A549 (cell line): ENCODE data around the gene CCDC30. TPM values are rescaled to one million over a fixed set of nuclear protein-coding genes. Genes with fewer than 3 reads are reported as not detected.

ENCODE experiments used
- ATAC-seq, 2 experiments: fragments of 200-7000 bp in 1 of 2; fragments of >200 bp in 1 of 2; cut with Nextera tagmentation in 1 of 2; cut with Tn5 transposase in 1 of 2; 3 replicates each; pipeline versions ENCODE4 v1.8.0 to v1.9.1; 2018 to 2020; ENCODE audit warnings: mild to moderate bottlenecking in 1 of 2, moderate library complexity in 1 of 2
- CTCF ChIA-PET: fragments of 300-600 bp; sonication (Branson Sonifier 250); formaldehyde crosslinking; extraction: SDS; loops from one replicate; lab custom pipeline; 2021; ENCODE audit warnings: antibody characterized with exemption, inconsistent platforms; lab: Yijun Ruan, JAX
- POLR2A ChIA-PET: fragments of 350-600 bp; formaldehyde crosslinking; extraction: SDS; loops from one replicate; lab custom pipeline; 2021; ENCODE audit warnings: antibody characterized with exemption, inconsistent platforms; lab: Yijun Ruan, JAX
- DNase-seq, 2 experiments: peaks; one replicate each; pipeline versions ENCODE4 v3.0.0 to v3.0.0-alpha.2; 2011 to 2016; ENCODE audit warnings: low read depth in 1 of 2, low spot score in 1 of 2
- FAIRE-seq: peaks from 2 replicates; lab custom pipeline; 2011; peaks lifted over from hg19 to GRCh38; lab: Jason Lieb, UNC
- H3K27ac ChIP-seq, 2 experiments: fragments of >200 bp; sonication (Bioruptor Twin); formaldehyde crosslinking; 3 replicates each; pipeline ENCODE4 v1.5.1; 2016 to 2017
- H3K4me1 ChIP-seq: fragments of >200 bp; sonication (Bioruptor Twin); formaldehyde crosslinking; 3 replicates; pipeline ENCODE4 v1.6.1; 2016
- H3K4me2 ChIP-seq: fragments of >200 bp; sonication (Bioruptor Twin); formaldehyde crosslinking; 3 replicates; pipeline ENCODE4 v1.6.1; 2016
- H3K4me3 ChIP-seq: fragments of >200 bp; sonication (Bioruptor Twin); formaldehyde crosslinking; 3 replicates; pipeline ENCODE4 v1.5.1; 2016
- H3K9me3 ChIP-seq: fragments of >200 bp; sonication (Bioruptor Twin); formaldehyde crosslinking; 3 replicates; pipeline ENCODE4 v1.6.1; 2016
- CBX2 ChIP-seq: fragments of 200-600 bp; sonication (generic); IDR thresholded peaks from 2 replicates; pipeline ENCODE4 v1.6.1; 2016; ENCODE audit warnings: low read depth, mild to moderate bottlenecking, borderline replicate concordance
- EP300 ChIP-seq, 2 experiments: fragments of >200 bp; sonication (Bioruptor Twin); formaldehyde crosslinking; IDR thresholded peaks; 2 replicates in 1 of 2; 3 replicates in 1 of 2; pipeline ENCODE4 v1.6.1; 2016 to 2017
- FOSB ChIP-seq: fragments of 250-450 bp; sonication (Bioruptor Pico); IDR thresholded peaks from 2 replicates; pipeline ENCODE4 v1.5.0; 2020; ENCODE audit warnings: mild to moderate bottlenecking, moderate library complexity
- GATA3 ChIP-seq: IDR thresholded peaks from 2 replicates; pipeline ENCODE4 v1.6.1; 2012; ENCODE audit warnings: borderline replicate concordance
- NFE2L2 ChIP-seq: fragments of 150-350 bp; conservative IDR thresholded peaks from 2 replicates; pipeline ENCODE4 v1.6.1; 2014; ENCODE audit warnings: low read length
- NR3C1 ChIP-seq: fragments of >200 bp; sonication (Bioruptor Twin); formaldehyde crosslinking; IDR thresholded peaks from 3 replicates; pipeline ENCODE4 v1.6.1; 2017
- PHF8 ChIP-seq: fragments of 200-600 bp; sonication (generic); IDR thresholded peaks from 2 replicates; pipeline ENCODE4 v1.6.1; 2016; ENCODE audit warnings: low read depth, mild to moderate bottlenecking, antibody characterized with exemption, moderate library complexity, borderline replicate concordance
- POLR2A ChIP-seq: IDR thresholded peaks from 2 replicates; pipeline ENCODE4 v1.6.1; 2012; ENCODE audit warnings: mild to moderate bottlenecking, low read length
- RARB ChIP-seq: fragments of 250-450 bp; sonication (Bioruptor Pico); IDR thresholded peaks from 2 replicates; pipeline ENCODE4 v1.8.0; 2021; ENCODE audit warnings: mild to moderate bottlenecking, moderate library complexity
- RCOR1 ChIP-seq: fragments of 150-350 bp; IDR thresholded peaks from 2 replicates; pipeline ENCODE4 v1.6.1; 2014; ENCODE audit warnings: antibody characterized with exemption, low read length, low read depth
- RFX5 ChIP-seq: fragments of 450-650 bp; IDR thresholded peaks from 2 replicates; pipeline ENCODE4 v1.7.1; 2014; ENCODE audit warnings: antibody characterized with exemption, mild to moderate bottlenecking, moderate library complexity
- RNF2 ChIP-seq: fragments of 200-600 bp; sonication (generic); IDR thresholded peaks from 2 replicates; pipeline ENCODE4 v1.6.1; 2016; ENCODE audit warnings: low read depth, mild to moderate bottlenecking, antibody characterized with exemption, moderate library complexity, borderline replicate concordance
- SMC3 ChIP-seq: fragments of >200 bp; sonication (Bioruptor Twin); formaldehyde crosslinking; IDR thresholded peaks from 3 replicates; pipeline ENCODE4 v1.6.1; 2018; ENCODE audit warnings: inconsistent platforms
- ZC3H11A ChIP-seq: fragments of 450-650 bp; IDR thresholded peaks from 2 replicates; pipeline ENCODE4 v1.6.1; 2014; ENCODE audit warnings: antibody characterized with exemption, mild to moderate bottlenecking
- ZNF302 ChIP-seq: fragments of 250-450 bp; sonication (Bioruptor Pico); IDR thresholded peaks from 2 replicates; pipeline ENCODE4 v1.9.0; 2021; ENCODE audit warnings: inconsistent platforms, mild to moderate bottlenecking, moderate library complexity
- WGBS: methylation state at CpG from one replicate; pipeline ENCODE4 v1.1.6; 2017; ENCODE audit errors: missing lambda C conversion rate; 5-methylcytosine and 5-hydroxymethylcytosine counted together
- polyA plus RNA-seq, 4 experiments: library from polyadenylated mRNA; depleted of rRNA in 3 of 4; stranded (reverse); fragments of >200 nt; fragmentation: RNase III in 1 of 4; extraction: RNeasy Plus Mini Kit Qiagen cat#74134 plus additional on column Dnase treatment in 1 of 4; gene quantifications; 2 replicates in 3 of 4; 3 replicates in 1 of 4; pipeline ENCODE4 v1.2.3, GENCODE V29; 2011 to 2017
- TF ChIP-seq, protein P1 (sequence below): fragments of 150-350 bp; IDR thresholded peaks from 2 replicates; pipeline ENCODE4 v1.6.1; 2014; ENCODE audit warnings: low read depth, mild to moderate bottlenecking, low read length
- TF ChIP-seq, protein P2 (sequence below): IDR thresholded peaks from 2 replicates; pipeline ENCODE4 v1.6.1; 2012
- TF ChIP-seq, protein P3 (sequence below): fragments of 250-450 bp; sonication (Bioruptor Pico); IDR thresholded peaks from 2 replicates; pipeline ENCODE4 v1.5.0; 2020; ENCODE audit warnings: low read depth, mild to moderate bottlenecking, moderate library complexity
- TF ChIP-seq, protein P4 (sequence below): fragments of >200 bp; sonication (Bioruptor Twin); formaldehyde crosslinking; IDR thresholded peaks from 3 replicates; pipeline ENCODE4 v1.5.1; 2016
- TF ChIP-seq, protein P5 (sequence below): IDR thresholded peaks from 2 replicates; pipeline ENCODE4 v1.6.1; 2012; ENCODE audit warnings: low read depth, borderline replicate concordance
- TF ChIP-seq, protein P6 (sequence below): fragments of 200-600 bp; sonication (generic); IDR thresholded peaks from 2 replicates; pipeline ENCODE4 v1.6.1; 2016; ENCODE audit warnings: antibody characterized with exemption, mild to moderate bottlenecking, moderate library complexity

Gene CCDC30
- polyA plus RNA-seq, 2 of the 4 experiments (the other 2 are of a cell fraction): 0.75 to 1.6 TPM

DNA sequence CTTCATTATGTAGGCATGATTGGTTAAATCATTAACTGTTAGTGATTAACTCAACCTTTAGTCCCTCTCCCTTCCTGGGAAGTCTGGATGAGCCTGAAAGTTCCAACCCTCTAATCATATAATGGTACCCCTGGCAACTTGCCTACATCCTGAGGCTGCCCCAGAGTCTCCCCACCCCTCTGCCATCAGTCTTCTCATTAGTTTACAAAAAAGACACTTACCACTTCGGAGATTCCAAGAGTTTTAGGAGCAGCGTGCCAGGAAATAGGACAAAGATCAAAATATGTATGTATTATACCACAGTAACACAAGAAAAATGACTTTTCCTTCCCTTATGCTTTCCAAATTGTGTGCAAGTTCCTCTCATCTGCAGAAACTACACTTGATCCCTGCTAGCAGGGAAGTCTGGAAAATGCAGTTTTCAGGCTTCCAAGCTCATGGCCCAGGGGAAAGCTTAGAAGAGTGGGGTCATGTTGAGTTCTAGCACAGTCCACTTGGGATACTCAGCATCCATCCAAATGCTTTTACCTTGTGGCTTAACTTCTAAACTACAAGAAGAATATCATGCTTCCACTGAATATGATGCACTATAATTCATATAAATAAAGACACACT lies 130.5 kb downstream of the CCDC30 start:
- DNase-seq (no peak), ATAC-seq (no peak), FAIRE-seq (no peak)
- Histone ChIP-seq H3K9me3 (no peaks in the 10 kb centered on the region), H3K4me3 (no peak overlapping the region), H3K4me2 (no peak overlapping the region), H3K27ac (no peak overlapping the region), H3K4me1 (no peaks in the 10 kb centered on the region)
- ChIA-PET CTCF (no interaction called here), POLR2A (no interaction called here)
- TF ChIP-seq PHF8: no peak
- no peak for TF ChIP-seq NR3C1
- no peak for TF ChIP-seq FOSB (CRISPR knock-in tag)
- no peak for TF ChIP-seq RCOR1
- no peak for TF ChIP-seq SMC3
- TF ChIP-seq, protein P1, sequence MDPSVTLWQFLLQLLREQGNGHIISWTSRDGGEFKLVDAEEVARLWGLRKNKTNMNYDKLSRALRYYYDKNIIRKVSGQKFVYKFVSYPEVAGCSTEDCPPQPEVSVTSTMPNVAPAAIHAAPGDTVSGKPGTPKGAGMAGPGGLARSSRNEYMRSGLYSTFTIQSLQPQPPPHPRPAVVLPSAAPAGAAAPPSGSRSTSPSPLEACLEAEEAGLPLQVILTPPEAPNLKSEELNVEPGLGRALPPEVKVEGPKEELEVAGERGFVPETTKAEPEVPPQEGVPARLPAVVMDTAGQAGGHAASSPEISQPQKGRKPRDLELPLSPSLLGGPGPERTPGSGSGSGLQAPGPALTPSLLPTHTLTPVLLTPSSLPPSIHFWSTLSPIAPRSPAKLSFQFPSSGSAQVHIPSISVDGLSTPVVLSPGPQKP: no peak
- TF ChIP-seq, protein P2, sequence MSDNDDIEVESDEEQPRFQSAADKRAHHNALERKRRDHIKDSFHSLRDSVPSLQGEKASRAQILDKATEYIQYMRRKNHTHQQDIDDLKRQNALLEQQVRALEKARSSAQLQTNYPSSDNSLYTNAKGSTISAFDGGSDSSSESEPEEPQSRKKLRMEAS: no peak
- TF ChIP-seq ZC3H11A: no peak
- TF ChIP-seq CBX2: no peak
- TF ChIP-seq RFX5: no peak
- TF ChIP-seq NFE2L2: no peak
- TF ChIP-seq RNF2: no peak
- no peak for TF ChIP-seq GATA3
- no peak for TF ChIP-seq POLR2A
- TF ChIP-seq, protein P3, sequence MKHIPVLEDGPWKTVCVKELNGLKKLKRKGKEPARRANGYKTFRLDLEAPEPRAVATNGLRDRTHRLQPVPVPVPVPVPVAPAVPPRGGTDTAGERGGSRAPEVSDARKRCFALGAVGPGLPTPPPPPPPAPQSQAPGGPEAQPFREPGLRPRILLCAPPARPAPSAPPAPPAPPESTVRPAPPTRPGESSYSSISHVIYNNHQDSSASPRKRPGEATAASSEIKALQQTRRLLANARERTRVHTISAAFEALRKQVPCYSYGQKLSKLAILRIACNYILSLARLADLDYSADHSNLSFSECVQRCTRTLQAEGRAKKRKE: no peak
- TF ChIP-seq, protein P4, sequence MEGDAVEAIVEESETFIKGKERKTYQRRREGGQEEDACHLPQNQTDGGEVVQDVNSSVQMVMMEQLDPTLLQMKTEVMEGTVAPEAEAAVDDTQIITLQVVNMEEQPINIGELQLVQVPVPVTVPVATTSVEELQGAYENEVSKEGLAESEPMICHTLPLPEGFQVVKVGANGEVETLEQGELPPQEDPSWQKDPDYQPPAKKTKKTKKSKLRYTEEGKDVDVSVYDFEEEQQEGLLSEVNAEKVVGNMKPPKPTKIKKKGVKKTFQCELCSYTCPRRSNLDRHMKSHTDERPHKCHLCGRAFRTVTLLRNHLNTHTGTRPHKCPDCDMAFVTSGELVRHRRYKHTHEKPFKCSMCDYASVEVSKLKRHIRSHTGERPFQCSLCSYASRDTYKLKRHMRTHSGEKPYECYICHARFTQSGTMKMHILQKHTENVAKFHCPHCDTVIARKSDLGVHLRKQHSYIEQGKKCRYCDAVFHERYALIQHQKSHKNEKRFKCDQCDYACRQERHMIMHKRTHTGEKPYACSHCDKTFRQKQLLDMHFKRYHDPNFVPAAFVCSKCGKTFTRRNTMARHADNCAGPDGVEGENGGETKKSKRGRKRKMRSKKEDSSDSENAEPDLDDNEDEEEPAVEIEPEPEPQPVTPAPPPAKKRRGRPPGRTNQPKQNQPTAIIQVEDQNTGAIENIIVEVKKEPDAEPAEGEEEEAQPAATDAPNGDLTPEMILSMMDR: no peak
- 30% methylated on average over 2 of the region's 2 CpGs for WGBS

DNA sequence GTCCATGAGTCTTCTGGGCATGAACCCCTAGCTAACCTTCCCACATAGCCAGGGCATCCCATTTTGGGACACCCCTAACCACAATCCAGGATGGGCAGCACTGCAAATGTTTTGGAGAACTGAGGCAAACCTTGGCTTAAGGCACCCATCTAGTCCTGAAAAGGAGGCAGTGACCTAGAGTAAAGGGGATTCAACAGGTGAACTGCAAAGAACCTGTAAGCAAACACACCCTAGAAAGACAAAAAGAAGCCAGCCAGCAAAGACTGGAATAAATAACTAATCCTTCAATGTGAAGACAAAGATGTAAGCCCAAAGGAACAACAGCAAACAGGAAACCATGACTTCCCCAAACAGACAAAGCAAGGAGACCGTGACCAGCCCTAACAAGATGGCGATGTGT lies 138.4 kb downstream of the CCDC30 start:
- Histone ChIP-seq H3K4me2 (no peak overlapping the region), H3K27ac (no peak overlapping the region), H3K4me3 (no peak overlapping the region), H3K4me1 (no peaks in the 10 kb centered on the region), H3K9me3 (no peaks in the 10 kb centered on the region)
- FAIRE-seq (no peak), DNase-seq (no peak), ATAC-seq (no peak)
- WGBS: 85% methylated on average over 2 of the region's 2 CpGs
- TF ChIP-seq RARB (CRISPR knock-in tag) (no peak), SMC3 (no peak), NR3C1 (no peak), ZNF302 (CRISPR knock-in tag) (no peak), CBX2 (no peak), EP300 (IDR thresholded peaks at IDR 0.05) (no peak)
- TF ChIP-seq, protein P5, sequence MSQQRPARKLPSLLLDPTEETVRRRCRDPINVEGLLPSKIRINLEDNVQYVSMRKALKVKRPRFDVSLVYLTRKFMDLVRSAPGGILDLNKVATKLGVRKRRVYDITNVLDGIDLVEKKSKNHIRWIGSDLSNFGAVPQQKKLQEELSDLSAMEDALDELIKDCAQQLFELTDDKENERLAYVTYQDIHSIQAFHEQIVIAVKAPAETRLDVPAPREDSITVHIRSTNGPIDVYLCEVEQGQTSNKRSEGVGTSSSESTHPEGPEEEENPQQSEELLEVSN: no peak
- TF ChIP-seq, protein P6, sequence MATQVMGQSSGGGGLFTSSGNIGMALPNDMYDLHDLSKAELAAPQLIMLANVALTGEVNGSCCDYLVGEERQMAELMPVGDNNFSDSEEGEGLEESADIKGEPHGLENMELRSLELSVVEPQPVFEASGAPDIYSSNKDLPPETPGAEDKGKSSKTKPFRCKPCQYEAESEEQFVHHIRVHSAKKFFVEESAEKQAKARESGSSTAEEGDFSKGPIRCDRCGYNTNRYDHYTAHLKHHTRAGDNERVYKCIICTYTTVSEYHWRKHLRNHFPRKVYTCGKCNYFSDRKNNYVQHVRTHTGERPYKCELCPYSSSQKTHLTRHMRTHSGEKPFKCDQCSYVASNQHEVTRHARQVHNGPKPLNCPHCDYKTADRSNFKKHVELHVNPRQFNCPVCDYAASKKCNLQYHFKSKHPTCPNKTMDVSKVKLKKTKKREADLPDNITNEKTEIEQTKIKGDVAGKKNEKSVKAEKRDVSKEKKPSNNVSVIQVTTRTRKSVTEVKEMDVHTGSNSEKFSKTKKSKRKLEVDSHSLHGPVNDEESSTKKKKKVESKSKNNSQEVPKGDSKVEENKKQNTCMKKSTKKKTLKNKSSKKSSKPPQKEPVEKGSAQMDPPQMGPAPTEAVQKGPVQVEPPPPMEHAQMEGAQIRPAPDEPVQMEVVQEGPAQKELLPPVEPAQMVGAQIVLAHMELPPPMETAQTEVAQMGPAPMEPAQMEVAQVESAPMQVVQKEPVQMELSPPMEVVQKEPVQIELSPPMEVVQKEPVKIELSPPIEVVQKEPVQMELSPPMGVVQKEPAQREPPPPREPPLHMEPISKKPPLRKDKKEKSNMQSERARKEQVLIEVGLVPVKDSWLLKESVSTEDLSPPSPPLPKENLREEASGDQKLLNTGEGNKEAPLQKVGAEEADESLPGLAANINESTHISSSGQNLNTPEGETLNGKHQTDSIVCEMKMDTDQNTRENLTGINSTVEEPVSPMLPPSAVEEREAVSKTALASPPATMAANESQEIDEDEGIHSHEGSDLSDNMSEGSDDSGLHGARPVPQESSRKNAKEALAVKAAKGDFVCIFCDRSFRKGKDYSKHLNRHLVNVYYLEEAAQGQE: no peak
- TF ChIP-seq, protein P3: no peak
- POLR2A ChIA-PET: no interaction called here
- CTCF ChIA-PET: interaction anchor here (0.8 kb wide), 1 partner anchor 312 kb away, joined by 3 read pairs; no protein-coding TSS in a partner anchor
